Thoracic aorta (tissue), 2 donors: ENCODE measurements around the gene CACNA2D4. TPM values are rescaled to one million over a fixed set of nuclear protein-coding genes. Genes with fewer than 3 reads are reported as not detected.
"Not testable (repeated sequence)": the region's sequence is repeated elsewhere in the genome, so short reads cannot be mapped to it uniquely, and the experiment has no call there.

ENCODE experiments used
- ATAC-seq: fragments of 150-250 bp; one replicate; pipeline ENCODE4 v1.8.0; 2017; ENCODE audit warnings: low read depth; ENCODE audit not compliant: insufficient number of reproducible peaks, low FRiP score
- DNase-seq: peaks from one replicate; pipeline ENCODE4 v3.0.0-alpha.2; 2020; ENCODE audit warnings: low spot score
- H3K27ac ChIP-seq, 2 donors: fragments of 200-600 bp; sonication (generic); 1 replicate in 1 of 2; 2 replicates in 1 of 2; pipeline ENCODE4 v1.5.1; 2016; ENCODE audit warnings: mild to moderate bottlenecking in 2 of 2, moderate library complexity in 2 of 2
- H3K27me3 ChIP-seq: fragments of 200-600 bp; sonication (generic); replicated peaks from 2 replicates; pipeline ENCODE4 v1.6.0; 2016; ENCODE audit warnings: mild to moderate bottlenecking; ENCODE audit not compliant: insufficient read depth
- H3K36me3 ChIP-seq: fragments of 200-600 bp; sonication (generic); one replicate; pipeline ENCODE4 v1.5.1; 2016
- H3K4me1 ChIP-seq, 2 donors: fragments of 200-600 bp; sonication (generic); 1 replicate in 1 of 2; 2 replicates in 1 of 2; pipeline versions ENCODE4 v1.5.1 to v1.6.0; 2016; ENCODE audit warnings: low read depth in 2 of 2, mild to moderate bottlenecking in 1 of 2; ENCODE audit not compliant: control insufficient read depth in 1 of 2
- H3K4me3 ChIP-seq: fragments of 200-600 bp; sonication (generic); 2 replicates; pipeline ENCODE4 v1.5.1; 2016; ENCODE audit warnings: mild to moderate bottlenecking
- H3K9me3 ChIP-seq: fragments of 200-600 bp; sonication (generic); 2 replicates; pipeline ENCODE4 v1.5.1; 2016
- CTCF ChIP-seq: fragments of 200-600 bp; sonication (generic); IDR thresholded peaks from one replicate; pipeline ENCODE4 v1.5.1; 2019; ENCODE audit warnings: antibody characterized with exemption
- total RNA-seq, 2 donors: library from RNA; depleted of rRNA; stranded (reverse); fragments of >200 nt; gene quantifications; one replicate each; pipeline versions ENCODE4 v1.1.0 to v1.2.3, GENCODE V29; 2016

Gene CACNA2D4
- total RNA-seq, 2 donors from 2014 or later: 8.7 to 12.3 TPM

DNA sequence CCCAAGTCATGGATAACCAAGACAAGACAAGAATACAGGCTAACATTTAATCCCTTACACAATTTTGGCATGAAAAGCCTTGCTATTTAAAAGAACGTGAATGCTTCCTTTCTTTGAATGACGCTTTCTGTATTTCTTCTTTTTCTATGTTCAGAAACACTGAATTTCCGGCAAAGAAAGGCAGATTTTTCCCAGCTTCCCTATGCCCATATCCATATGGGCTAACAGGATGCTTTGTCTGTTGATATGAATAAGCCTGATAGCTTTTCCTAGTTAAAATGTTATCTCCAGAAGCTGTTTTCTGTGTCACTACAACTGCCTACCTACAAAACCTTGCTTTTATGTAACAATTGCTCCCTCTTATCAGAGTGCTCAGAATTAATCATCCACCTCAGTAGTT lies 38.3 kb upstream of the CACNA2D4 start:
- H3K36me3 ChIP-seq: peaks cover 33% of the 10 kb centered on the region
- H3K27me3 ChIP-seq: no peaks in the 10 kb centered on the region
- H3K4me1 ChIP-seq: no peaks in the 10 kb centered on the region
- ATAC-seq (no peak), DNase-seq (no peak)
- no peak overlapping the region for H3K27ac ChIP-seq
- H3K4me3 ChIP-seq: no peak overlapping the region
- TF ChIP-seq CTCF: no peak
- no peaks in the 10 kb centered on the region for H3K9me3 ChIP-seq

GRCh38 chr12:1949771-1950470 lies 31.5 kb upstream of the CACNA2D4 start:
- no peaks in the 10 kb centered on the region for H3K4me1 ChIP-seq
- H3K27me3 ChIP-seq: no peaks in the 10 kb centered on the region
- no peak overlapping the region for H3K4me3 ChIP-seq
- peak overlapping the region in 1 of 2 donors; percentile 15 for H3K27ac ChIP-seq
- ATAC-seq (no peak), DNase-seq (no peak)
- no peak for TF ChIP-seq CTCF
- H3K9me3 ChIP-seq: no peaks in the 10 kb centered on the region
- H3K36me3 ChIP-seq: peaks cover 34% of the 10 kb centered on the region

DNA sequence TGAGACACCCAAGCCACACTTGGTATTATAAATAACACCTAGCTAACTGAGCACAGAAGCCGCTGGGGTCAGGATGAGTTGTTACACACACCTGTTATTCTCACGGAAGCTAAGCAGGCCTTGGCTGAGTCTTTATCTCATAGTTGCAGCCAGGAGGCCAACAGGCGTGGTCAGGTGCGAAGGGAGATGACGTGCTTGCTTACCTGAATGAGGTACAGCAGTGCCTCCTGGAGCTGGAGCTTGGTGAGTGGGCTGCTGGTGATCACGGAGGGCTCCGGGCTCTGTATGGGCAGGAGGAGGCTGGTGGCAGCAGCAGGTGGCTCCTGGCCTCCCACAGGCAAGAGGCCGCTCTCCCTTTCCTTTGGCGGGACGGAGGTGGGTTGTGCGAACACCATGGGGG lies 30.4 kb upstream of the CACNA2D4 start:
- no peaks in the 10 kb centered on the region for H3K27me3 ChIP-seq
- no peak overlapping the region for H3K27ac ChIP-seq
- peaks cover 31% of the 10 kb centered on the region for H3K36me3 ChIP-seq
- ATAC-seq (no peak), DNase-seq (no peak)
- no peak for TF ChIP-seq CTCF
- H3K9me3 ChIP-seq: no peaks in the 10 kb centered on the region
- H3K4me1 ChIP-seq: no peaks in the 10 kb centered on the region
- no peak overlapping the region for H3K4me3 ChIP-seq

- H3K4me3 ChIP-seq: no peak overlapping the region
- TF ChIP-seq CTCF: no peak
- no peaks in the 10 kb centered on the region for H3K27me3 ChIP-seq
- peaks cover 19% of the 10 kb centered on the region for H3K36me3 ChIP-seq
- DNase-seq: no peak
- H3K9me3 ChIP-seq: no peaks in the 10 kb centered on the region
- ATAC-seq: no peak
- H3K4me1 ChIP-seq: no peaks in the 10 kb centered on the region
- H3K27ac ChIP-seq: no peak overlapping the region
Observed at GRCh38 chr12:1947081-1947480, 28.6 kb upstream of the CACNA2D4 start.

DNA sequence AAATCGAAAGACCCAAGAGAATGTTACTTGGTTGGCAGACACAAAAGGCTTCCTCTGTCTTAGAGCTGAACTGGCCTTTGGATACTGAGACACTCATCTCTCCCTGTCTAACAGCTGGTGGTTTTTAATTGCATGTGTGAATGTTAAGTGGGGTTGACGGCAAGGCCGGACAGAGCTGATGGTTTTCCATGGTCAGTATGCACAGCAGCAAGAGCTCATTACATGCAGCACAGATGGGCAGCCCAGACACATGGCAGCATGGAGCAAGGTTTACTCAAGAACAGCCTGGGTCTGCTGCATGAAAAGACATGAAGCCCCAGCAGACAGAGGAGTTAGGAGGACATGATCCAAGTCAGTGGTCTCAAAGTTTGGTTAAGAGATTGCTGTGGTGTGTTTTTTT lies 27.8 kb upstream of the CACNA2D4 start:
- H3K4me1 ChIP-seq: no peaks in the 10 kb centered on the region
- peaks cover 18% of the 10 kb centered on the region for H3K36me3 ChIP-seq
- H3K9me3 ChIP-seq: no peaks in the 10 kb centered on the region
- H3K4me3 ChIP-seq: no peak overlapping the region
- no peak for TF ChIP-seq CTCF
- DNase-seq: no peak
- no peak overlapping the region for H3K27ac ChIP-seq
- no peak for ATAC-seq
- no peaks in the 10 kb centered on the region for H3K27me3 ChIP-seq

DNA sequence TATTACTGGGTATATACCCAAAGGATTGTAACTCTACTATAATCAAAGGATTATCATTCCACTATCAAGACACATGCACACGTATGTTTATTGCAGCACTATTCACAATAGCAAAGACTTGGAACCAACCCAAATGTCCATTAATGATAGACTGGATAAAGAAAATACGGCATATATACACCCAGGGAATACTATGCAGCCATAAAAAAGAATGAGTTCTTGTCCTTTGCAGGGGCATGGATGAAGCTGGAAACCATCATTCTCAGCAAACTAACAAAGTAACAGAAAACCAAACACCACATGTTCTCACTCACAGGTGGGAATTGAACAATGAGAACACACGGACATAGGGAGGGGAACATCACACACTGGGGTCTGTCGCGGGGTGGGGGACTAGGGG lies 27.1 kb upstream of the CACNA2D4 start:
- not testable (repeated sequence) for DNase-seq, H3K27me3 ChIP-seq, H3K27ac ChIP-seq, H3K9me3 ChIP-seq, H3K4me3 ChIP-seq, ATAC-seq, H3K4me1 ChIP-seq
- H3K36me3 ChIP-seq: peaks cover 22% of the 10 kb centered on the region
